HepG2 (cell line): Measurements from ENCODE around the gene C16orf86. TPM values are rescaled to one million over a fixed set of nuclear protein-coding genes. Genes with fewer than 3 reads are reported as not detected.

Experiments used
- ATF7 ChIP-seq, 2 experiments: fragments of 450-650 bp in 1 of 2; sonication (generic) in 1 of 2; formaldehyde crosslinking in 1 of 2; IDR thresholded peaks; 2 replicates each; pipeline versions ENCODE4 v1.4.0 to v1.6.1; 2016 to 2020; ENCODE audit warnings: antibody characterized with exemption in 1 of 2, mild to moderate bottlenecking in 1 of 2, missing genetic modification reagents in 1 of 2
- BCL6 ChIP-seq: IDR thresholded peaks from 2 replicates; pipeline ENCODE4 v1.6.1; 2016; ENCODE audit warnings: missing genetic modification reagents, missing compliant biosample characterization
- CEBPZ ChIP-seq: IDR thresholded peaks from 2 replicates; pipeline ENCODE4 v1.6.1; 2012; ENCODE audit warnings: low read length, improper control_type of control experiment
- EEA1 ChIP-seq: sonication (generic); formaldehyde crosslinking; IDR thresholded peaks from 2 replicates; pipeline ENCODE4 v1.5.1; 2020; ENCODE audit warnings: mild to moderate bottlenecking, missing genetic modification reagents, borderline replicate concordance
- FOXM1 ChIP-seq: sonication (generic); formaldehyde crosslinking; IDR thresholded peaks from 2 replicates; pipeline ENCODE4 v1.5.0; 2020; ENCODE audit warnings: missing genetic modification reagents
- IKZF1 ChIP-seq: fragments of 450-650 bp; IDR thresholded peaks from 2 replicates; pipeline ENCODE4 v1.7.1; 2016
- JUND ChIP-seq: sonication (generic); formaldehyde crosslinking; IDR thresholded peaks from 2 replicates; pipeline ENCODE4 v1.8.0; 2022; ENCODE audit warnings: mild to moderate bottlenecking, missing genetic modification reagents
- KDM2A ChIP-seq: sonication (generic); formaldehyde crosslinking; IDR thresholded peaks from 2 replicates; pipeline ENCODE4 v1.4.0; 2020; ENCODE audit warnings: low read depth, missing genetic modification reagents, borderline replicate concordance
- MTA3 ChIP-seq: sonication (generic); formaldehyde crosslinking; IDR thresholded peaks from 2 replicates; pipeline ENCODE4 v1.4.0; 2020; ENCODE audit warnings: missing genetic modification reagents
- RARA ChIP-seq: IDR thresholded peaks from 2 replicates; pipeline ENCODE4 v1.6.1; 2016; ENCODE audit warnings: missing genetic modification reagents, missing compliant biosample characterization
- SRSF4 ChIP-seq: fragments of 200-400 bp; formaldehyde crosslinking; IDR thresholded peaks from one replicate; pipeline ENCODE4 v1.6.1; 2018; ENCODE audit warnings: mild to moderate bottlenecking, low read depth, low read length, moderate library complexity; ENCODE audit not compliant: poor library complexity, severe bottlenecking
- SYNCRIP ChIP-seq: fragments of 200-400 bp; formaldehyde crosslinking; IDR thresholded peaks from 2 replicates; pipeline ENCODE4 v1.6.1; 2018; ENCODE audit warnings: mild to moderate bottlenecking, low read depth, low read length; ENCODE audit not compliant: insufficient read depth
- ZBTB39 ChIP-seq: sonication (generic); formaldehyde crosslinking; IDR thresholded peaks from 2 replicates; pipeline ENCODE4 v1.5.0; 2020; ENCODE audit warnings: missing genetic modification reagents
- ZBTB43 ChIP-seq: sonication (generic); formaldehyde crosslinking; conservative IDR thresholded peaks from 2 replicates; pipeline ENCODE4 v1.4.0; 2020; ENCODE audit warnings: missing genetic modification reagents
- ZBTB7A ChIP-seq: sonication (generic); formaldehyde crosslinking; IDR thresholded peaks from 2 replicates; pipeline ENCODE4 v1.8.0; 2022; ENCODE audit warnings: mild to moderate bottlenecking, missing genetic modification reagents
- ZKSCAN8 ChIP-seq: IDR thresholded peaks from 2 replicates; pipeline ENCODE4 v1.6.1; 2016; ENCODE audit warnings: borderline replicate concordance, missing genetic modification reagents, missing compliant biosample characterization
- ZNF124 ChIP-seq: sonication (generic); formaldehyde crosslinking; IDR thresholded peaks from 2 replicates; pipeline ENCODE4 v1.4.0; 2020; ENCODE audit warnings: missing genetic modification reagents
- ZNF263 ChIP-seq: sonication (generic); formaldehyde crosslinking; IDR thresholded peaks from 2 replicates; pipeline ENCODE4 v1.4.0; 2020; ENCODE audit warnings: missing genetic modification reagents
- ZNF264 ChIP-seq: sonication (generic); formaldehyde crosslinking; IDR thresholded peaks from 2 replicates; pipeline ENCODE4 v1.4.0; 2020; ENCODE audit warnings: missing genetic modification reagents
- ZNF350 ChIP-seq: sonication (generic); formaldehyde crosslinking; IDR thresholded peaks from 2 replicates; pipeline ENCODE4 v1.4.0; 2020; ENCODE audit warnings: mild to moderate bottlenecking, low read depth, missing genetic modification reagents, borderline replicate concordance
- ZNF619 ChIP-seq: sonication (generic); formaldehyde crosslinking; IDR thresholded peaks from 2 replicates; pipeline ENCODE4 v1.4.0; 2020; ENCODE audit warnings: mild to moderate bottlenecking, missing genetic modification reagents
- ZNF737 ChIP-seq: sonication (generic); formaldehyde crosslinking; IDR thresholded peaks from 2 replicates; pipeline ENCODE4 v1.5.0; 2020; ENCODE audit warnings: missing genetic modification reagents, mild to moderate bottlenecking, borderline replicate concordance
- ZNF761 ChIP-seq: sonication (generic); formaldehyde crosslinking; conservative IDR thresholded peaks from 2 replicates; pipeline ENCODE4 v1.4.0; 2020; ENCODE audit warnings: mild to moderate bottlenecking, missing genetic modification reagents
- ZNF766 ChIP-seq: sonication (generic); formaldehyde crosslinking; IDR thresholded peaks from 2 replicates; pipeline ENCODE4 v1.5.0; 2020; ENCODE audit warnings: missing genetic modification reagents, borderline replicate concordance
- ZNF775 ChIP-seq: sonication (generic); formaldehyde crosslinking; IDR thresholded peaks from 2 replicates; pipeline ENCODE4 v1.4.0; 2020; ENCODE audit warnings: missing genetic modification reagents, mild to moderate bottlenecking, moderate library complexity, borderline replicate concordance
- ZNF841 ChIP-seq: sonication (generic); formaldehyde crosslinking; IDR thresholded peaks from 2 replicates; pipeline ENCODE4 v1.8.1; 2023; ENCODE audit warnings: missing genetic modification reagents, borderline replicate concordance
- polyA plus RNA-seq, 8 experiments: library from polyadenylated mRNA; depleted of rRNA in 3 of 8; stranded (reverse) in 7 of 8; unstranded in 1 of 8; fragments of >200 nt; fragmentation: Illumina TruSeq in 4 of 8; extraction: Trizol in 4 of 8; gene quantifications; 2 replicates each; pipeline versions ENCODE4 v1.2.1 to v1.2.3, GENCODE V29; 2011 to 2016; ENCODE audit warnings: low read depth in 4 of 8, missing spikeins in 1 of 8, mixed read lengths in 1 of 8; ENCODE audit not compliant: insufficient read depth in 1 of 8
- total RNA-seq, 5 experiments: library from RNA; depleted of rRNA; stranded (reverse); fragments of >200 nt; fragmentation: Illumina TruSeq; extraction: Trizol; gene quantifications; 2 replicates each; pipeline ENCODE4 v1.2.3, GENCODE V29; 2016; ENCODE audit warnings: low read depth in 1 of 5

The C16orf86 gene
- total and polyA plus RNA-seq, 2 of the 13 experiments (the other 11 are each of a cell fraction or from before 2014, with no cell fraction given) = 1.5 to 3.1 TPM

DNA sequence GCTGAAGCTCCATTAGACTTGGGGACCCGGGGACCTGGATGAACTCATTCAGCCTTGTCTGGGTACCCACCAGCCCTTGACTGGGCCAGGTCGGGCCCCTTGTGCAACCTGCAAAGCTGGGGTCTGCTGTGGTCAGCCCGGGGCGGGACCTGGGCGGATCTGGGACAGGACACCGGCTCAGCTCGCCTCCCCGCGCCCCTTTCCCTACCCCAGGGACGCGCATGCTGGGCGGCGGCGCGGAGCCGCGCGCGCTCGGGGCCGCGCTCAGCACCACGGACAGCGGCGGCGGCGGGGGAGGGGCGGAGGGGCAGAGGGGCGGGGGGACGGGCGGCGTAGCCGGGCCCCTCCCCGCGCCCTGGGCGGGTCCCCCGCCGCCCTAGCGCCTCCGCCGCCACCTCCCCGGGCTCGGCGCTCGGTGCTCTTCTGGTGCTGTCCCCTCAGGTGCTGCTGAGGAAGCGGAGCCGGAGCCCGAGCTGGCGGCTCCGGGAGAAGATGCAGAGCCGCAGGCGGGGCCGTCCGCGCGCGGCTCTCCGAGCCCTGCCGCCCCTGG, 14.0 kb upstream of the C16orf86 start (continued):
- TF ChIP-seq SRSF4 = no peak
- no peak for TF ChIP-seq ATF7 (IDR thresholded peaks at IDR 0.05)
- TF ChIP-seq ATF7 (CRISPR knock-in tag; IDR thresholded peaks at IDR 0.05) = no peak
- no peak for TF ChIP-seq EEA1 (CRISPR knock-in tag)
- no peak for TF ChIP-seq ZNF124
- no peak for TF ChIP-seq ZNF761 (CRISPR knock-in tag)
- no peak for TF ChIP-seq ZNF766 (CRISPR knock-in tag)
- TF ChIP-seq FOXM1 (CRISPR knock-in tag) = 0 out of 2 replicates have a peak, but pooled peaks have one; percentile 58
- TF ChIP-seq SYNCRIP = no peak
- no peak for TF ChIP-seq JUND (CRISPR knock-in tag)
- TF ChIP-seq RARA (CRISPR knock-in tag) = peak; percentile 28; the same call in 1 of the 2 replicates
- 0 out of 2 replicates have a peak, but pooled peaks have one; percentile 11 for TF ChIP-seq ZNF263 (CRISPR knock-in tag)
- TF ChIP-seq ZNF775 = no peak
- no peak for TF ChIP-seq IKZF1
- no peak for TF ChIP-seq BCL6 (CRISPR knock-in tag)
- no peak for TF ChIP-seq ZBTB7A
- no peak for TF ChIP-seq ZNF841 (CRISPR knock-in tag)
- TF ChIP-seq ZKSCAN8 (CRISPR knock-in tag) = no peak
- no peak for TF ChIP-seq ZNF264
- no peak for TF ChIP-seq ZNF737 (CRISPR knock-in tag)
- no peak for TF ChIP-seq KDM2A (CRISPR knock-in tag)
- TF ChIP-seq ZBTB43 (CRISPR knock-in tag) = 0 out of 2 replicates have a peak, but pooled peaks have one; percentile 29
- TF ChIP-seq ZBTB39 (CRISPR knock-in tag) = no peak
- TF ChIP-seq MTA3 (CRISPR knock-in tag) = no peak
- TF ChIP-seq CEBPZ = no peak
- TF ChIP-seq ZNF350 (CRISPR knock-in tag) = no peak
- TF ChIP-seq ZNF619 (CRISPR knock-in tag) = no peak
